Right lobe of liver (tissue), 4 donors: ENCODE results near the gene SLC49A3.

Experiments used
- CTCF ChIP-seq, 4 donors: fragments of 200-600 bp in 3 of 4; fragments of 450-650 bp in 1 of 4; IDR thresholded peaks; one replicate each; pipeline versions ENCODE4 v1.5.1 to v1.8.0; 2016 to 2022; ENCODE audit warnings: antibody characterized with exemption in 4 of 4, mild to moderate bottlenecking in 2 of 4
- POLR2A ChIP-seq: fragments of 450-650 bp; IDR thresholded peaks from one replicate; pipeline ENCODE4 v1.6.1; 2017; ENCODE audit warnings: antibody characterized with exemption, mild to moderate bottlenecking
- donor health status: DM: no; HTN: no; CAD: no.
- donor health status: DM: no; HTN: no; CAD: no.
- donor health status: DM: no; HTN: yes; CAD: no.

DNA sequence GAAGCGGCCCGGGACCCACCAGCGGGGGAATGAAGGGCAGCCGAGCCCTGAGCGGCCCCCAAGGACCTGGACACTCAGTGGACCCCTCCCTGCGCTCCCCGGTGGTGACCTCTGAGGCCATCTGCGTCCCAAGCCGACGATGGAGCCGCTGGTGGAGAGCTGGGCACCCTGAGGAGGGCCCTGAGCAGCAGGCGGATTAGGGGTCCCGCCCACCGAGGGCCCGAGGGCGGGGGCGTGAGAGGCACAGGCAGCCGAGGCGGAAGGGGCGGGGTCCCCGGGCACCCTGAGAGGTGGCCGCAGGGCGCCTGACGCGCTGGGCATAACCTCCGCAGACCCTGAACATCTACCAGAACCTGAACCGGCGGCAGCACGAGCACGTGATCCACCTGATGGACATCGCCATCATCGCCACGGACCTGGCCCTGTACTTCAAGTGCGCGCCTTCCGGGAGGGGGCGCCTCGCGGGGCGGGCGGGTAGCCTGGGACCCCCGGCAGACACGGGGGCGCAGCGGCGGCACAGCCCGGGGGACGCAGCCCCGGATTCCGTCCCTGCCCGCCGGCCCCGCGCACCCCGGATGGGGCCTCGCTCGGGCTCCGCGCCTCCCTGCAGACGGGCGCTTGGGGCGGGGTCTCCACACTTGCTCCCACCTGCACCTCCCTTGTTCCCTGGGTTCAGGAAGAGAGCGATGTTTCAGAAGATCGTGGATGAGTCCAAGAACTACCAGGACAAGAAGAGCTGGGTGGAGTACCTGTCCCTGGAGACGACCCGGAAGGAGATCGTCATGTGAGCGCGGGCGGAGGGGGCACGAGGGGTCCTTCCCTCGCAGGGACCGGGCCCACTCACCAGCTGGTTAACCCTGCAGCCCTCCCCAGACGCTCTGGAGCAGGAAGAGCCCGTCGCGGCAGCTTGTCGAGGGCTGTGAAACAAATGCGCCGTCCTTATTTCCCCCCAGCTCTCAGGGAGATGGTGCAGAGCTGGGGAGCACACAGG, 25.2 kb downstream of the SLC49A3 start:
- TF ChIP-seq CTCF (IDR thresholded peaks at IDR 0.05) = no peak
- no peak for TF ChIP-seq POLR2A
